HFFc6 (cell line): ENCODE results near the gene ANGPTL2. TPM values are rescaled to one million over a fixed set of nuclear protein-coding genes. Genes with fewer than 3 reads are reported as not detected.

Experiments
- DNase-seq: peaks from one replicate; pipeline ENCODE4 v3.0.0-alpha.2; 2018
- H3K27ac Mint-ChIP-seq: 2 replicates; pipeline ENCODE4 v1.8.0; 2020; ENCODE audit warnings: mild to moderate bottlenecking, mixed read lengths
- H3K27me3 Mint-ChIP-seq: 2 replicates; pipeline ENCODE4 v1.8.0; 2021; ENCODE audit warnings: mild to moderate bottlenecking, moderate library complexity, mixed read lengths; ENCODE audit not compliant: insufficient read depth
- H3K36me3 Mint-ChIP-seq: 2 replicates; pipeline ENCODE4 v1.8.0; 2021; ENCODE audit warnings: low read depth, mixed read lengths
- H3K4me1 Mint-ChIP-seq: 2 replicates; pipeline ENCODE4 v1.8.0; 2020; ENCODE audit warnings: low read depth, mixed read lengths
- H3K4me3 Mint-ChIP-seq: 2 replicates; pipeline ENCODE4 v1.8.0; 2020; ENCODE audit warnings: mild to moderate bottlenecking, moderate library complexity, mixed read lengths
- H3K9me3 Mint-ChIP-seq: 2 replicates; pipeline ENCODE4 v1.8.0; 2020; ENCODE audit warnings: mild to moderate bottlenecking, mixed read lengths
- total RNA-seq, 6 experiments: library from RNA; stranded (reverse); fragmentation: NEBNext Ultra II Directional; extraction: Animal tissue kit (Norgen Biotek cat#: 25700); gene quantifications; 2 replicates in 1 of 6; 3 replicates in 5 of 6; pipeline ENCODE4 v1.2.3, GENCODE V29; 2021
- TF ChIP-seq, protein P1 (sequence below): fragments of 200-600 bp; sonication (generic); IDR thresholded peaks from 2 replicates; pipeline ENCODE4 v1.5.0; 2021; ENCODE audit warnings: antibody characterized with exemption, mild to moderate bottlenecking

ANGPTL2 gene
- total RNA-seq, 6 experiments from 2014 or later = 15.0 to 20.9 (median 19.4) TPM

- H3K27me3 Mint-ChIP-seq = no peaks in the 10 kb centered on the region; the same call in 1 of the 2 replicates
- H3K4me3 Mint-ChIP-seq = no peak overlapping the region
- H3K4me1 Mint-ChIP-seq = peaks cover 10% of the 10 kb centered on the region
- H3K9me3 Mint-ChIP-seq = peaks cover 8% of the 10 kb centered on the region
- no peak for DNase-seq
- TF ChIP-seq, protein P1, sequence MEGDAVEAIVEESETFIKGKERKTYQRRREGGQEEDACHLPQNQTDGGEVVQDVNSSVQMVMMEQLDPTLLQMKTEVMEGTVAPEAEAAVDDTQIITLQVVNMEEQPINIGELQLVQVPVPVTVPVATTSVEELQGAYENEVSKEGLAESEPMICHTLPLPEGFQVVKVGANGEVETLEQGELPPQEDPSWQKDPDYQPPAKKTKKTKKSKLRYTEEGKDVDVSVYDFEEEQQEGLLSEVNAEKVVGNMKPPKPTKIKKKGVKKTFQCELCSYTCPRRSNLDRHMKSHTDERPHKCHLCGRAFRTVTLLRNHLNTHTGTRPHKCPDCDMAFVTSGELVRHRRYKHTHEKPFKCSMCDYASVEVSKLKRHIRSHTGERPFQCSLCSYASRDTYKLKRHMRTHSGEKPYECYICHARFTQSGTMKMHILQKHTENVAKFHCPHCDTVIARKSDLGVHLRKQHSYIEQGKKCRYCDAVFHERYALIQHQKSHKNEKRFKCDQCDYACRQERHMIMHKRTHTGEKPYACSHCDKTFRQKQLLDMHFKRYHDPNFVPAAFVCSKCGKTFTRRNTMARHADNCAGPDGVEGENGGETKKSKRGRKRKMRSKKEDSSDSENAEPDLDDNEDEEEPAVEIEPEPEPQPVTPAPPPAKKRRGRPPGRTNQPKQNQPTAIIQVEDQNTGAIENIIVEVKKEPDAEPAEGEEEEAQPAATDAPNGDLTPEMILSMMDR = no peak
- no peak overlapping the region for H3K27ac Mint-ChIP-seq
- H3K36me3 Mint-ChIP-seq = peaks cover 2% of the 10 kb centered on the region
These were observed 55.6 kb downstream of the ANGPTL2 start for GRCh38 chr9:127066851-127067136.

- Mint-ChIP-seq H3K36me3 (no peaks in the 10 kb centered on the region; the same call in 1 of the 2 replicates), H3K4me3 (no peak overlapping the region), H3K27me3 (no peaks in the 10 kb centered on the region), H3K4me1 (peaks cover 10% of the 10 kb centered on the region), H3K27ac (no peak overlapping the region), H3K9me3 (peaks cover 3% of the 10 kb centered on the region; the same call in 1 of the 2 replicates)
- no peak for DNase-seq
- TF ChIP-seq, protein P1 = no peak
These were observed 56.2 kb downstream of the ANGPTL2 start for GRCh38 chr9:127066060-127066850.

- no peaks in the 10 kb centered on the region for H3K9me3 Mint-ChIP-seq
- no peak overlapping the region for H3K4me3 Mint-ChIP-seq
- no peaks in the 10 kb centered on the region for H3K36me3 Mint-ChIP-seq
- no peak for DNase-seq
- no peak overlapping the region for H3K27ac Mint-ChIP-seq
- H3K4me1 Mint-ChIP-seq = peaks cover 10% of the 10 kb centered on the region
- H3K27me3 Mint-ChIP-seq = no peaks in the 10 kb centered on the region
- TF ChIP-seq, protein P1 = no peak
These were observed 56.8 kb downstream of the ANGPTL2 start for GRCh38 chr9:127065592-127065991.

GRCh38 chr9:127064335-127064734, 58.1 kb downstream of the ANGPTL2 start:
- H3K4me3 Mint-ChIP-seq = no peak overlapping the region
- TF ChIP-seq, protein P1 = no peak
- H3K36me3 Mint-ChIP-seq = no peaks in the 10 kb centered on the region
- DNase-seq = no peak
- H3K27me3 Mint-ChIP-seq = no peaks in the 10 kb centered on the region
- no peak overlapping the region for H3K27ac Mint-ChIP-seq
- peaks cover 10% of the 10 kb centered on the region for H3K4me1 Mint-ChIP-seq
- H3K9me3 Mint-ChIP-seq = no peaks in the 10 kb centered on the region

GRCh38 chr9:127061411-127061810, 61.0 kb downstream of the ANGPTL2 start:
- no peaks in the 10 kb centered on the region for H3K9me3 Mint-ChIP-seq
- H3K4me3 Mint-ChIP-seq = no peak overlapping the region
- H3K4me1 Mint-ChIP-seq = peaks cover 25% of the 10 kb centered on the region
- TF ChIP-seq, protein P1 = no peak
- H3K36me3 Mint-ChIP-seq = no peaks in the 10 kb centered on the region
- no peaks in the 10 kb centered on the region; the same call in 1 of the 2 replicates for H3K27me3 Mint-ChIP-seq
- no peak for DNase-seq
- no peak overlapping the region for H3K27ac Mint-ChIP-seq
